Lung (tissue), 12 donors: ENCODE measurements around the gene CIB1. TPM values are rescaled to one million over a fixed set of nuclear protein-coding genes. Genes with fewer than 3 reads are reported as not detected.

ENCODE experiments used
- ATAC-seq: fragments of 200-7000 bp; cut with Tn5 transposase; one replicate; pipeline ENCODE4 v1.9.1; 2020; ENCODE audit warnings: moderate number of reproducible peaks; ENCODE audit not compliant: insufficient read depth, low FRiP score
- DNase-seq, 3 donors: peaks; one replicate each; pipeline ENCODE4 v3.0.0-alpha.2; 2013 to 2017
- H3K27ac ChIP-seq, 2 donors: one replicate each; pipeline ENCODE4 v1.5.1; 2013; ENCODE audit warnings: mild to moderate bottlenecking in 2 of 2, moderate library complexity in 2 of 2, control low read depth in 1 of 2, inconsistent platforms in 1 of 2, low read depth in 1 of 2, low read length in 1 of 2
- H3K27me3 ChIP-seq, 3 donors: one replicate each; pipeline ENCODE4 v1.5.1; 2013; ENCODE audit warnings: low read length in 2 of 3; ENCODE audit not compliant: control insufficient read depth in 3 of 3, insufficient read depth in 3 of 3
- H3K36me3 ChIP-seq, 4 donors: one replicate each; pipeline ENCODE4 v1.5.1; 2013; ENCODE audit warnings: low read length in 4 of 4, mild to moderate bottlenecking in 1 of 4, moderate library complexity in 1 of 4; ENCODE audit not compliant: control insufficient read depth in 4 of 4, insufficient read depth in 4 of 4
- H3K4me1 ChIP-seq, 5 donors: one replicate each; pipeline ENCODE4 v1.5.1; 2013; ENCODE audit warnings: low read length in 5 of 5, mild to moderate bottlenecking in 2 of 5, moderate library complexity in 1 of 5; ENCODE audit not compliant: control insufficient read depth in 5 of 5, insufficient read depth in 5 of 5
- H3K4me3 ChIP-seq: one replicate; pipeline ENCODE4 v1.5.1; 2013; ENCODE audit warnings: mild to moderate bottlenecking, control low read depth, moderate library complexity
- H3K9ac ChIP-seq, 2 donors: one replicate each; pipeline ENCODE4 v1.5.1; 2013; ENCODE audit warnings: low read length in 2 of 2, control low read depth in 1 of 2; ENCODE audit not compliant: insufficient read depth in 1 of 2
- H3K9me3 ChIP-seq, 4 donors: one replicate each; pipeline ENCODE4 v1.5.1; 2013; ENCODE audit warnings: low read length in 3 of 4, mild to moderate bottlenecking in 1 of 4, moderate library complexity in 1 of 4; ENCODE audit not compliant: control insufficient read depth in 4 of 4, insufficient read depth in 3 of 4
- CTCF ChIP-seq: IDR thresholded peaks from 2 replicates; pipeline ENCODE4 v1.5.1; 2012; ENCODE audit warnings: mild to moderate bottlenecking; ENCODE audit errors: control extremely low read depth, extremely low read depth
- WGBS, 2 donors: extraction: QIAGEN DNeasy Blood & Tissue Kit; methylation state at CpG; one replicate each; pipeline ENCODE4 v1.1.7; 2013; 5-methylcytosine and 5-hydroxymethylcytosine counted together
- polyA plus RNA-seq, 2 donors: library from polyadenylated mRNA; stranded (reverse); fragments of 200-250 nt; gene quantifications; one replicate each; pipeline ENCODE4 v1.2.1, GENCODE V29; 2013
- total RNA-seq, 2 donors: library from RNA; depleted of rRNA in 1 of 2; stranded (reverse); fragments of >200 nt in 1 of 2; gene quantifications; one replicate each; pipeline ENCODE4 v1.2.1, GENCODE V29; 2014 to 2021
- donor health status: control.
- donor health status: control.
- donor health status: Bipolar disorder and iron deficiency.
- donor health status: healthy.
- donor health status: DM: yes; HTN: yes; CAD: no.

Gene CIB1
- total and polyA plus RNA-seq, 4 donors = 38.2 to 189 (median 129) TPM

- ATAC-seq = no peak
- H3K27me3 ChIP-seq = no peaks in the 10 kb centered on the region
- H3K27ac ChIP-seq = peak overlapping the region; percentile 50 to 54
- H3K4me3 ChIP-seq = no peak overlapping the region
- no peaks in the 10 kb centered on the region for H3K9me3 ChIP-seq
- no peak for TF ChIP-seq CTCF
- DNase-seq = no peak
- WGBS, 2 donors = 89 to 93% methylated on average over 8 of the region's 8 CpGs
- H3K36me3 ChIP-seq = peaks cover 7 to 35% (median 9%) of the 10 kb centered on the region in 4 donors
- H3K9ac ChIP-seq = no peak overlapping the region
- peaks cover 0 to 19% (median 3%) of the 10 kb centered on the region in 5 donors for H3K4me1 ChIP-seq
Measured at GRCh38 chr15:90230610-90231009, 3.1 kb downstream of the CIB1 start.

GRCh38 chr15:90230071-90230494, 3.7 kb downstream of the CIB1 start:
- ATAC-seq = no peak

GRCh38 chr15:90228960-90229359, 4.8 kb downstream of the CIB1 start:
- Histone ChIP-seq H3K9ac (no peak overlapping the region), H3K36me3 (peaks cover 7 to 45% (median 17%) of the 10 kb centered on the region in 4 donors), H3K4me1 (peaks cover 0 to 13% (median 2%) of the 10 kb centered on the region in 5 donors), H3K27me3 (no peaks in the 10 kb centered on the region), H3K4me3 (no peak overlapping the region), H3K27ac (no peak overlapping the region), H3K9me3 (no peaks in the 10 kb centered on the region)
- WGBS, 2 donors = 92 to 94% methylated on average over 15 of the region's 15 CpGs
- no peak for TF ChIP-seq CTCF
- DNase-seq (no peak), ATAC-seq (no peak)

More at GRCh38 chr15:90230071-90230494, 3.7 kb downstream of the CIB1 start:
- TF ChIP-seq CTCF = no peak
- Histone ChIP-seq H3K4me1 (peaks cover 0 to 19% (median 3%) of the 10 kb centered on the region in 5 donors), H3K36me3 (peaks cover 7 to 40% (median 11%) of the 10 kb centered on the region in 4 donors), H3K27ac (no peak overlapping the region), H3K4me3 (no peak overlapping the region), H3K27me3 (no peaks in the 10 kb centered on the region), H3K9me3 (no peaks in the 10 kb centered on the region), H3K9ac (no peak overlapping the region)
- WGBS, 2 donors = 74 to 88% methylated on average over 12 of the region's 12 CpGs
- DNase-seq = no peak
